OCI-LY1 (cell line): ENCODE measurements around the gene KCNK5.

Experiments used
- H2AFZ ChIP-seq: fragments of 200-600 bp; sonication (generic), shearing (Covaris generic); 2 replicates; pipeline ENCODE4 v1.6.0; 2014; ENCODE audit warnings: antibody characterized with exemption, mild to moderate bottlenecking, low read length
- H3F3A ChIP-seq: fragments of 200-600 bp; sonication (generic), shearing (Covaris generic); 2 replicates; pipeline ENCODE4 v1.6.0; 2014; ENCODE audit warnings: mild to moderate bottlenecking, antibody characterized with exemption, low read length, moderate library complexity; ENCODE audit not compliant: insufficient read depth
- H3K27ac ChIP-seq: fragments of 200-600 bp; sonication (generic); 2 replicates; pipeline ENCODE4 v1.5.1; 2014; ENCODE audit warnings: low read length, mixed run types, mild to moderate bottlenecking, low read depth; ENCODE audit not compliant: poor library complexity, severe bottlenecking
- H3K27me3 ChIP-seq: fragments of 200-600 bp; sonication (generic); 2 replicates; pipeline ENCODE4 v1.6.0; 2014; ENCODE audit warnings: antibody characterized with exemption, mild to moderate bottlenecking, low read length, moderate library complexity; ENCODE audit not compliant: insufficient read depth
- H3K36me3 ChIP-seq: fragments of 200-600 bp; sonication (generic); 2 replicates; pipeline ENCODE4 v1.6.1; 2014; ENCODE audit warnings: mild to moderate bottlenecking, antibody characterized with exemption, low read length, moderate library complexity, mixed read lengths; ENCODE audit not compliant: insufficient read depth
- H3K4me1 ChIP-seq: fragments of 200-600 bp; sonication (generic); 2 replicates; pipeline ENCODE4 v1.5.1; 2014; ENCODE audit warnings: mild to moderate bottlenecking, low read length, moderate library complexity; ENCODE audit not compliant: insufficient read depth, severe bottlenecking
- H3K4me2 ChIP-seq: fragments of 200-600 bp; sonication (generic), shearing (Covaris generic); 2 replicates; pipeline ENCODE4 v1.6.1; 2014; ENCODE audit warnings: low read length
- H3K4me3 ChIP-seq: fragments of 200-600 bp; sonication (generic); 2 replicates; pipeline ENCODE4 v1.5.1; 2014; ENCODE audit warnings: low read length, low read depth, mild to moderate bottlenecking, mixed read lengths; ENCODE audit not compliant: poor library complexity, severe bottlenecking
- H3K79me2 ChIP-seq: fragments of 200-600 bp; shearing (Covaris generic); 2 replicates; pipeline ENCODE4 v1.6.1; 2016; ENCODE audit warnings: mixed run types, low read length, mixed read lengths; ENCODE audit not compliant: insufficient read depth
- H3K9ac ChIP-seq: fragments of 200-600 bp; sonication (generic), shearing (Covaris generic); 2 replicates; pipeline ENCODE4 v1.6.1; 2014; ENCODE audit warnings: mild to moderate bottlenecking, low read length, mixed read lengths
- H3K9me2 ChIP-seq: fragments of 200-600 bp; sonication (generic), shearing (Covaris generic); 2 replicates; pipeline ENCODE4 v1.6.1; 2014; ENCODE audit warnings: low read depth, mild to moderate bottlenecking, low read length, mixed read lengths
- H3K9me3 ChIP-seq: fragments of 200-600 bp; shearing (Covaris generic); 2 replicates; pipeline ENCODE4 v1.6.1; 2014; ENCODE audit warnings: low read length, mixed read lengths
- H4K20me1 ChIP-seq: fragments of 200-600 bp; sonication (generic), shearing (Covaris generic); 2 replicates; pipeline ENCODE4 v1.6.0; 2016; ENCODE audit warnings: mild to moderate bottlenecking, low read length; ENCODE audit not compliant: insufficient read depth
- CTCF ChIP-seq: fragments of 200-600 bp; sonication (generic), shearing (Covaris generic); IDR thresholded peaks from 2 replicates; pipeline ENCODE4 v1.5.1; 2017; ENCODE audit warnings: mild to moderate bottlenecking, antibody characterized with exemption, low read length, moderate library complexity, mixed read lengths
- EZH2 ChIP-seq: fragments of 200-600 bp; sonication (generic), shearing (Covaris generic); IDR thresholded peaks from 2 replicates; pipeline ENCODE4 v1.8.0; 2017; ENCODE audit warnings: borderline replicate concordance, mixed run types, mild to moderate bottlenecking, antibody characterized with exemption, low read length, moderate library complexity, mixed read lengths

The KCNK5 gene

GRCh38 chr6:39189131-39189530 is 40.1 kb downstream of the KCNK5 start:
- H3K9ac ChIP-seq, result no peak overlapping the region
- TF ChIP-seq EZH2, result no peak
- TF ChIP-seq CTCF, result no peak
- H3K36me3 ChIP-seq, result no peaks in the 10 kb centered on the region
- H3F3A ChIP-seq, result no peaks in the 10 kb centered on the region
- H3K79me2 ChIP-seq, result no peaks in the 10 kb centered on the region
- no peak overlapping the region for H3K4me2 ChIP-seq
- no peak overlapping the region for H3K27ac ChIP-seq
- H3K9me3 ChIP-seq, result no peaks in the 10 kb centered on the region
- no peak overlapping the region for H2AFZ ChIP-seq
- peaks cover 4% of the 10 kb centered on the region for H3K27me3 ChIP-seq
- H4K20me1 ChIP-seq, result no peaks in the 10 kb centered on the region
- H3K4me3 ChIP-seq, result no peak overlapping the region
- no peaks in the 10 kb centered on the region for H3K9me2 ChIP-seq
- H3K4me1 ChIP-seq, result no peaks in the 10 kb centered on the region

GRCh38 chr6:39188571-39188970 is 40.7 kb downstream of the KCNK5 start:
- Histone ChIP-seq H4K20me1 (no peaks in the 10 kb centered on the region), H3K4me2 (no peak overlapping the region), H3K9me2 (no peaks in the 10 kb centered on the region), H3K27me3 (peaks cover 4% of the 10 kb centered on the region), H3K27ac (no peak overlapping the region), H3K9me3 (no peaks in the 10 kb centered on the region), H3K9ac (no peak overlapping the region), H3K36me3 (no peaks in the 10 kb centered on the region), H3F3A (no peaks in the 10 kb centered on the region), H2AFZ (no peak overlapping the region), H3K4me1 (no peaks in the 10 kb centered on the region), H3K79me2 (no peaks in the 10 kb centered on the region), H3K4me3 (no peak overlapping the region)
- TF ChIP-seq CTCF, result no peak
- TF ChIP-seq EZH2, result no peak

GRCh38 chr6:39188098-39188450 is 41.2 kb downstream of the KCNK5 start:
- Histone ChIP-seq H3K79me2 (no peaks in the 10 kb centered on the region), H3K27ac (no peak overlapping the region), H3K9me3 (no peaks in the 10 kb centered on the region), H2AFZ (no peak overlapping the region), H4K20me1 (no peaks in the 10 kb centered on the region), H3K36me3 (no peaks in the 10 kb centered on the region), H3K27me3 (peaks cover 4% of the 10 kb centered on the region), H3F3A (no peaks in the 10 kb centered on the region), H3K9ac (no peak overlapping the region), H3K4me1 (no peaks in the 10 kb centered on the region), H3K9me2 (no peaks in the 10 kb centered on the region), H3K4me3 (no peak overlapping the region), H3K4me2 (no peak overlapping the region)
- TF ChIP-seq EZH2 (no peak), CTCF (no peak)
